GM12878 (cell line): ENCODE measurements around the gene SLC10A1. TPM values are rescaled to one million over a fixed set of nuclear protein-coding genes. Genes with fewer than 3 reads are reported as not detected.

Experiments
- ATAC-seq: fragments of 200-7000 bp; cut with Tn5 transposase; 3 replicates; pipeline ENCODE4 v1.9.1; 2020; ENCODE audit warnings: mild to moderate bottlenecking, moderate library complexity
- Bru-seq: library from RNA; stranded (reverse); fragments of 400-500 nt; gene quantifications from one replicate; lab custom pipeline; 2021; lab: Mats Ljungman, UMichigan
- BruChase-seq, 2 experiments: library from RNA; stranded (reverse); fragments of 400-500 nt; gene quantifications; one replicate each; lab custom pipeline; 2021; lab: Mats Ljungman, UMichigan
- BruUV-seq: library from RNA; stranded (reverse); fragments of 400-500 nt; replicated peaks from 2 replicates; lab custom pipeline; 2021; lab: Mats Ljungman, UMichigan
- CTCF ChIA-PET: fragments of 300-600 bp; sonication (Branson Sonifier 250); formaldehyde crosslinking; extraction: SDS; loops from one replicate; lab custom pipeline; 2021; ENCODE audit warnings: inconsistent platforms; lab: Yijun Ruan, JAX
- POLR2A ChIA-PET: fragments of 350-600 bp; formaldehyde crosslinking; extraction: SDS; loops from one replicate; lab custom pipeline; 2021; ENCODE audit warnings: inconsistent platforms; lab: Charles Lee
- RAD21 ChIA-PET: fragments of 300-600 bp; sonication (Branson Sonifier 250); formaldehyde crosslinking; loops from one replicate; lab custom pipeline; 2023; ENCODE audit warnings: antibody characterized with exemption; ENCODE audit not compliant: unreplicated experiment; lab: Charles Lee
- SMC1A ChIA-PET: fragments of 300-600 bp; sonication (Branson Sonifier 250); formaldehyde crosslinking; loops from one replicate; lab custom pipeline; 2023; ENCODE audit not compliant: unreplicated experiment, uncharacterized antibody; lab: Charles Lee
- DNase-seq: peaks from one replicate; pipeline ENCODE4 v3.0.0-alpha.2; 2011; ENCODE audit warnings: low read depth, low spot score
- FAIRE-seq: peaks from 3 replicates; lab custom pipeline; 2011; peaks lifted over from hg19 to GRCh38; lab: Jason Lieb, UNC
- H2AFZ ChIP-seq: 2 replicates; pipeline ENCODE4 v1.6.0; 2011; ENCODE audit warnings: low read depth, low read length, control low read depth; ENCODE audit not compliant: control insufficient read depth
- H3K27ac ChIP-seq: 2 replicates; pipeline ENCODE4 v1.5.1; 2011; ENCODE audit warnings: control low read depth; ENCODE audit not compliant: control insufficient read depth, insufficient read depth
- H3K27me3 ChIP-seq, 2 experiments: replicated peaks in 1 of 2; 2 replicates each; pipeline versions ENCODE4 v1.6.0 to v1.6.1; 2011; ENCODE audit warnings: low read length in 1 of 2; ENCODE audit not compliant: control insufficient read depth in 2 of 2, insufficient read depth in 2 of 2
- H3K36me3 ChIP-seq, 2 experiments: 2 replicates each; pipeline ENCODE4 v1.5.1; 2011; ENCODE audit warnings: low read length in 1 of 2; ENCODE audit not compliant: control insufficient read depth in 2 of 2, insufficient read depth in 2 of 2
- H3K4me1 ChIP-seq: 2 replicates; pipeline ENCODE4 v1.6.1; 2011; ENCODE audit warnings: mild to moderate bottlenecking, low read length, moderate library complexity, mixed read lengths; ENCODE audit not compliant: control insufficient read depth, insufficient read depth
- H3K4me2 ChIP-seq: 2 replicates; pipeline ENCODE4 v1.6.0; 2011; ENCODE audit warnings: control low read depth; ENCODE audit not compliant: control insufficient read depth, insufficient read depth
- H3K4me3 ChIP-seq: fragments of 200-600 bp; sonication (generic); 2 replicates; pipeline ENCODE4 v1.5.1; 2016
- H3K79me2 ChIP-seq: 2 replicates; pipeline ENCODE4 v1.6.0; 2011; ENCODE audit warnings: low read length; ENCODE audit not compliant: control insufficient read depth, insufficient read depth
- H3K9ac ChIP-seq: 2 replicates; pipeline ENCODE4 v1.8.0; 2011; ENCODE audit warnings: low read length, control low read depth, mixed read lengths; ENCODE audit not compliant: control insufficient read depth, insufficient read depth
- H3K9me3 ChIP-seq: replicated peaks from 3 replicates; pipeline ENCODE4 v1.5.1; 2011; ENCODE audit warnings: mild to moderate bottlenecking, low read length; ENCODE audit not compliant: control insufficient read depth, insufficient read depth
- H4K20me1 ChIP-seq: 2 replicates; pipeline ENCODE4 v1.6.0; 2011; ENCODE audit not compliant: control insufficient read depth, insufficient read depth
- CBFB ChIP-seq: IDR thresholded peaks from 2 replicates; pipeline ENCODE4 v1.6.1; 2016; ENCODE audit warnings: antibody characterized with exemption, low read depth
- CBX5 ChIP-seq: sonication (generic); IDR thresholded peaks from 2 replicates; pipeline ENCODE4 v1.6.1; 2016; ENCODE audit warnings: low read depth, moderate library complexity, mild to moderate bottlenecking, inconsistent platforms
- DPF2 ChIP-seq: fragments of 450-650 bp; IDR thresholded peaks from 2 replicates; pipeline ENCODE4 v1.6.1; 2017; ENCODE audit warnings: mild to moderate bottlenecking
- ESRRA ChIP-seq: IDR thresholded peaks from 2 replicates; pipeline ENCODE4 v1.6.1; 2012; ENCODE audit warnings: mild to moderate bottlenecking, low read length, improper control_type of control experiment
- GATAD2B ChIP-seq: fragments of 450-650 bp; conservative IDR thresholded peaks from 2 replicates; pipeline ENCODE4 v1.6.1; 2017; ENCODE audit warnings: low read depth, mild to moderate bottlenecking, moderate library complexity
- POLR2A ChIP-seq: IDR thresholded peaks from 2 replicates; pipeline ENCODE4 v1.6.1; 2011; ENCODE audit warnings: low read depth, mild to moderate bottlenecking, low read length
- RAD21 ChIP-seq: IDR thresholded peaks from 2 replicates; pipeline ENCODE4 v1.6.1; 2011; ENCODE audit warnings: mild to moderate bottlenecking, low read depth, low read length, moderate library complexity; ENCODE audit not compliant: insufficient read depth
- RAD51 ChIP-seq: fragments of 450-650 bp; IDR thresholded peaks from 2 replicates; pipeline ENCODE4 v1.6.1; 2016; ENCODE audit warnings: moderate library complexity, mild to moderate bottlenecking, inconsistent platforms
- SREBF2 ChIP-seq: IDR thresholded peaks from 2 replicates; pipeline ENCODE4 v1.6.1; 2012; ENCODE audit warnings: mild to moderate bottlenecking, low read length
- STAT3 ChIP-seq: IDR thresholded peaks from 2 replicates; pipeline ENCODE4 v1.6.1; 2011; ENCODE audit warnings: low read depth, low read length, improper control_type of control experiment
- YBX1 ChIP-seq: fragments of 450-650 bp; IDR thresholded peaks from 2 replicates; pipeline ENCODE4 v1.6.1; 2016; ENCODE audit warnings: antibody characterized with exemption
- WGBS: methylation state at CpG from one replicate; pipeline ENCODE4 v1.1.6; 2016; ENCODE audit warnings: low lambda C conversion rate; ENCODE audit not compliant: insufficient replicate concordance, insufficient coverage; ENCODE audit errors: missing lambda C conversion rate; 5-methylcytosine and 5-hydroxymethylcytosine counted together
- in situ Hi-C: fragments of 300-500 bp; cut with MboI; formaldehyde crosslinking; loops from 9 replicates; pipeline ENCODE4 v1.14.3; 2018; ENCODE audit warnings: mixed read lengths
- intact Hi-C: fragments of 100-400 bp; cut with micrococcal nuclease; formaldehyde crosslinking; loops from one replicate; pipeline ENCODE4 v1.14.2; 2022; ENCODE audit not compliant: unreplicated experiment
- long read RNA-seq, 2 experiments: library from polyadenylated mRNA; unstranded; transcript quantifications; one replicate each; pipeline ENCODE4 v2.0.0, GENCODE V29; 2019 to 2020
- polyA minus RNA-seq, 3 experiments: library from RNA; depleted of rRNA, polyadenylated mRNA; stranded (reverse); fragments of >200 nt; gene quantifications; 2 replicates each; pipeline ENCODE4 v1.2.3, GENCODE V29; 2011
- polyA plus RNA-seq, 11 experiments: library from polyadenylated mRNA; depleted of rRNA in 4 of 11; unstranded in 6 of 11; stranded (reverse) in 5 of 11; fragments of >200 nt; fragmentation: Nextera tagmentation in 4 of 11; fragmentation: Illumina TruSeq in 1 of 11; extraction: Ambion mirVana in 4 of 11; extraction: Trizol in 1 of 11; gene quantifications; 1 replicate in 1 of 11; 2 replicates in 10 of 11; pipeline versions ENCODE4 v1.2.1 to v1.2.3, GENCODE V29; 2011 to 2016; ENCODE audit warnings: inconsistent platforms in 2 of 11, missing spikeins in 2 of 11, low read depth in 1 of 11
- total RNA-seq, 4 experiments: library from RNA; depleted of rRNA in 3 of 4; stranded (reverse); fragments of >200 nt in 3 of 4; fragmentation: Illumina TruSeq in 1 of 4; extraction: Trizol in 1 of 4; gene quantifications; 2 replicates each; pipeline versions ENCODE4 v1.2.1 to v1.2.3, GENCODE V29; 2013 to 2021
- TF ChIP-seq, protein P1 (sequence below): fragments of 450-650 bp; IDR thresholded peaks from 2 replicates; pipeline ENCODE4 v1.6.1; 2018; ENCODE audit warnings: mild to moderate bottlenecking, low read depth, moderate library complexity; ENCODE audit not compliant: partially characterized antibody
- TF ChIP-seq, protein P2 (sequence below): fragments of 450-650 bp; IDR thresholded peaks from 2 replicates; pipeline ENCODE4 v1.6.1; 2017; ENCODE audit warnings: mild to moderate bottlenecking, moderate library complexity
- TF ChIP-seq, protein P3 (sequence below): IDR thresholded peaks from 2 replicates; pipeline ENCODE4 v1.6.1; 2012; ENCODE audit warnings: low read depth, low read length, improper control_type of control experiment

Gene SLC10A1
- not detected in 2 replicates for total RNA-seq (2013; cell fraction: nucleolus; rRNA removed)
- total RNA-seq (2014; rRNA removed) (not detected in 2 replicates), total RNA-seq (2014; rRNA removed; fragmentation: Illumina TruSeq; extraction: Trizol) (not detected in 2 replicates), total RNA-seq (2021) (not detected in 2 replicates), polyA plus RNA-seq (2011; rRNA removed) (not detected in 2 replicates), polyA plus RNA-seq (2014; fragmentation: Illumina TruSeq; extraction: Trizol) (not detected in 2 replicates), polyA plus RNA-seq (2014; fragmentation: Nextera tagmentation; extraction: Ambion mirVana) (not detected), polyA plus RNA-seq (2014; rRNA removed) (not detected in 2 replicates), polyA plus RNA-seq (2016; fragmentation: Nextera tagmentation; extraction: Ambion mirVana) (under 1 TPM; 0.15 to 0.16 TPM), polyA minus RNA-seq (2011; rRNA and poly(A)+ RNA removed) (not detected in 2 replicates), Bru-seq, nascent RNA (not detected), BruChase-seq, experiment 1, labeled RNA remaining after a 6-hour chase (not detected), BruChase-seq, experiment 2, labeled RNA remaining after a 2-hour chase (not detected)
- not detected for polyA plus RNA-seq (2011; ENCODE audit: low read depth)
- polyA plus RNA-seq (2011; cell fraction: cytosol; rRNA removed) = not detected in 2 replicates
- polyA plus RNA-seq (2011; cell fraction: nucleus; rRNA removed) = not detected in 2 replicates
- polyA plus RNA-seq (2012) = 0.07 and 0.09 TPM in 2 replicates
- not detected in 2 replicates for polyA minus RNA-seq (2011; cell fraction: cytosol; rRNA and poly(A)+ RNA removed)
- not detected in 2 replicates for polyA minus RNA-seq (2011; cell fraction: nucleus; rRNA and poly(A)+ RNA removed)
- long read RNA-seq, experiment 1 = 0 reads
- long read RNA-seq, experiment 2, partial matches to known transcripts = 0 of 3 reads
- long read RNA-seq, experiment 2, other reads (novel, unspliced or antisense) = 3 of 3 reads

DNA sequence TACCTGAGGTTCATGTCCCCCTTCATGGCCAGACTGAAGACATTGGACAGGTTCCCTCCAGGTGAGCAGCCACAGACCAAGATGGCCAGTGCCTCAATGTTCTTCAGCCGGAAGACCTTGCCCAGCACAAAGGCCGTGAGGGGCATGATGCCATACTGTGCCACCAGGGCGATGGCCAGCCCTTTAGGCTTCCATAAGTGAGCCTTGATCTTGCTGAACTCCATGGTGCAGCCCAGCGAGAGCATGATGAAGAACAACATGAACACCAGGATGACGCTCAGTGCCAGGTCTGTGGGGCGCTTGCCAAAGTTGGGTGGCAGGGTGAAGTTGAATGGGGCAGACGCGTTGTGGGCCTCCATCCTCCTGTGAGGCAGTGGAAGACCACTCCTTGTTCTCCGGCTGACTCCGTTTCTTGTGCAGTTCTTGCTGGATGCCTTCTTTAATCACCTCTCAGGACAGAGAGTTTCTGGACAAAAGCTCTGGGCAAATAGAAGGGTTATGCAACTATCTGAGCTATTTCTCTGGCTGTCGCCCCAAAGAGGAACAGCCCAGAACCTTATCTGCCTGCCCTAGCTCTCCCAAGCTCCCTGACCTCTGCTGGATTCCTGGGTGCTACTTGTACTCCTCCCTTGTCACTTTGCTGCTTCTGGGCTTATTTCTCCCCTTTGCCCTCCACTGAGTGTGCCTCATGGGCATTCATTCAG, at the start of gene SLC10A1:
TSS of gene SLC10A1 (minus strand) at position 445 of the 704 bp plus-strand sequence. CDS start at position 359, 86 bp downstream.
- Histone ChIP-seq H4K20me1 (no peaks in the 10 kb centered on the region), H3K36me3 (no peaks in the 10 kb centered on the region), H3K27me3 (no peaks in the 10 kb centered on the region), H2AFZ (no peak within 1 kb of the TSS), H3K9ac (no peak within 1 kb of the TSS), H3K4me2 (no peak within 1 kb of the TSS), H3K4me3 (no peak within 1 kb of the TSS), H3K79me2 (no peaks in the 10 kb centered on the region), H3K9me3 (no peaks in the 10 kb centered on the region), H3K4me1 (no peaks in the 10 kb centered on the region), H3K27ac (no peak within 1 kb of the TSS)
- in situ Hi-C loops = no loop called here
- SMC1A ChIA-PET = no interaction called here
- WGBS = 44% methylated on average over 11 of the region's 11 CpGs
- no peak for FAIRE-seq
- intact Hi-C loops = no loop called here
- RAD21 ChIA-PET = no interaction called here
- ATAC-seq = no peak
- no peak for DNase-seq
- no TSS peak for BruUV-seq
- CTCF ChIA-PET = no interaction called here
- POLR2A ChIA-PET = no interaction called here
- no peak for TF ChIP-seq YBX1
- no peak for TF ChIP-seq RAD21
- TF ChIP-seq, protein P1, sequence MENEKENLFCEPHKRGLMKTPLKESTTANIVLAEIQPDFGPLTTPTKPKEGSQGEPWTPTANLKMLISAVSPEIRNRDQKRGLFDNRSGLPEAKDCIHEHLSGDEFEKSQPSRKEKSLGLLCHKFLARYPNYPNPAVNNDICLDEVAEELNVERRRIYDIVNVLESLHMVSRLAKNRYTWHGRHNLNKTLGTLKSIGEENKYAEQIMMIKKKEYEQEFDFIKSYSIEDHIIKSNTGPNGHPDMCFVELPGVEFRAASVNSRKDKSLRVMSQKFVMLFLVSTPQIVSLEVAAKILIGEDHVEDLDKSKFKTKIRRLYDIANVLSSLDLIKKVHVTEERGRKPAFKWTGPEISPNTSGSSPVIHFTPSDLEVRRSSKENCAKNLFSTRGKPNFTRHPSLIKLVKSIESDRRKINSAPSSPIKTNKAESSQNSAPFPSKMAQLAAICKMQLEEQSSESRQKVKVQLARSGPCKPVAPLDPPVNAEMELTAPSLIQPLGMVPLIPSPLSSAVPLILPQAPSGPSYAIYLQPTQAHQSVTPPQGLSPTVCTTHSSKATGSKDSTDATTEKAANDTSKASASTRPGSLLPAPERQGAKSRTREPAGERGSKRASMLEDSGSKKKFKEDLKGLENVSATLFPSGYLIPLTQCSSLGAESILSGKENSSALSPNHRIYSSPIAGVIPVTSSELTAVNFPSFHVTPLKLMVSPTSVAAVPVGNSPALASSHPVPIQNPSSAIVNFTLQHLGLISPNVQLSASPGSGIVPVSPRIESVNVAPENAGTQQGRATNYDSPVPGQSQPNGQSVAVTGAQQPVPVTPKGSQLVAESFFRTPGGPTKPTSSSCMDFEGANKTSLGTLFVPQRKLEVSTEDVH = no peak
- no peak for TF ChIP-seq RAD51
- TF ChIP-seq DPF2 = no peak
- no peak for TF ChIP-seq ESRRA
- no peak for TF ChIP-seq GATAD2B
- TF ChIP-seq, protein P2, sequence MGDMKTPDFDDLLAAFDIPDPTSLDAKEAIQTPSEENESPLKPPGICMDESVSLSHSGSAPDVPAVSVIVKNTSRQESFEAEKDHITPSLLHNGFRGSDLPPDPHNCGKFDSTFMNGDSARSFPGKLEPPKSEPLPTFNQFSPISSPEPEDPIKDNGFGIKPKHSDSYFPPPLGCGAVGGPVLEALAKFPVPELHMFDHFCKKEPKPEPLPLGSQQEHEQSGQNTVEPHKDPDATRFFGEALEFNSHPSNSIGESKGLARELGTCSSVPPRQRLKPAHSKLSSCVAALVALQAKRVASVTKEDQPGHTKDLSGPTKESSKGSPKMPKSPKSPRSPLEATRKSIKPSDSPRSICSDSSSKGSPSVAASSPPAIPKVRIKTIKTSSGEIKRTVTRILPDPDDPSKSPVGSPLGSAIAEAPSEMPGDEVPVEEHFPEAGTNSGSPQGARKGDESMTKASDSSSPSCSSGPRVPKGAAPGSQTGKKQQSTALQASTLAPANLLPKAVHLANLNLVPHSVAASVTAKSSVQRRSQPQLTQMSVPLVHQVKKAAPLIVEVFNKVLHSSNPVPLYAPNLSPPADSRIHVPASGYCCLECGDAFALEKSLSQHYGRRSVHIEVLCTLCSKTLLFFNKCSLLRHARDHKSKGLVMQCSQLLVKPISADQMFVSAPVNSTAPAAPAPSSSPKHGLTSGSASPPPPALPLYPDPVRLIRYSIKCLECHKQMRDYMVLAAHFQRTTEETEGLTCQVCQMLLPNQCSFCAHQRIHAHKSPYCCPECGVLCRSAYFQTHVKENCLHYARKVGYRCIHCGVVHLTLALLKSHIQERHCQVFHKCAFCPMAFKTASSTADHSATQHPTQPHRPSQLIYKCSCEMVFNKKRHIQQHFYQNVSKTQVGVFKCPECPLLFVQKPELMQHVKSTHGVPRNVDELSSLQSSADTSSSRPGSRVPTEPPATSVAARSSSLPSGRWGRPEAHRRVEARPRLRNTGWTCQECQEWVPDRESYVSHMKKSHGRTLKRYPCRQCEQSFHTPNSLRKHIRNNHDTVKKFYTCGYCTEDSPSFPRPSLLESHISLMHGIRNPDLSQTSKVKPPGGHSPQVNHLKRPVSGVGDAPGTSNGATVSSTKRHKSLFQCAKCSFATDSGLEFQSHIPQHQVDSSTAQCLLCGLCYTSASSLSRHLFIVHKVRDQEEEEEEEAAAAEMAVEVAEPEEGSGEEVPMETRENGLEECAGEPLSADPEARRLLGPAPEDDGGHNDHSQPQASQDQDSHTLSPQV = no peak
- no peak for TF ChIP-seq STAT3
- no peak for TF ChIP-seq CBFB
- no peak for TF ChIP-seq POLR2A
- no peak for TF ChIP-seq SREBF2
- TF ChIP-seq CBX5 = no peak
- TF ChIP-seq, protein P3, sequence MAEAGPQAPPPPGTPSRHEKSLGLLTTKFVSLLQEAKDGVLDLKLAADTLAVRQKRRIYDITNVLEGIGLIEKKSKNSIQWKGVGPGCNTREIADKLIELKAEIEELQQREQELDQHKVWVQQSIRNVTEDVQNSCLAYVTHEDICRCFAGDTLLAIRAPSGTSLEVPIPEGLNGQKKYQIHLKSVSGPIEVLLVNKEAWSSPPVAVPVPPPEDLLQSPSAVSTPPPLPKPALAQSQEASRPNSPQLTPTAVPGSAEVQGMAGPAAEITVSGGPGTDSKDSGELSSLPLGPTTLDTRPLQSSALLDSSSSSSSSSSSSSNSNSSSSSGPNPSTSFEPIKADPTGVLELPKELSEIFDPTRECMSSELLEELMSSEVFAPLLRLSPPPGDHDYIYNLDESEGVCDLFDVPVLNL = no peak
